Sigmoid colon (tissue), 4 donors: Measurements from ENCODE around the gene CCDC190.

Experiments used
- EP300 ChIP-seq, 4 donors: sonication (generic); formaldehyde crosslinking; IDR thresholded peaks; one replicate each; pipeline ENCODE4 v1.6.1; 2017; ENCODE audit warnings: antibody characterized with exemption in 4 of 4
- POLR2A ChIP-seq, 2 donors: fragments of 450-650 bp; IDR thresholded peaks; one replicate each; pipeline ENCODE4 v1.6.1; 2016; ENCODE audit warnings: antibody characterized with exemption in 2 of 2, mild to moderate bottlenecking in 2 of 2, moderate library complexity in 2 of 2
- POLR2AphosphoS5 ChIP-seq, 4 donors: sonication (generic); formaldehyde crosslinking; IDR thresholded peaks; one replicate each; pipeline ENCODE4 v1.6.1; 2017; ENCODE audit warnings: antibody characterized with exemption in 4 of 4
- TF ChIP-seq, protein P1 (sequence below), 4 experiments: fragments of 450-650 bp in 3 of 4; fragments of 200-600 bp in 1 of 4; IDR thresholded peaks; one replicate each; pipeline ENCODE4 v1.5.1; 2016 to 2019; ENCODE audit warnings: antibody characterized with exemption in 4 of 4, mild to moderate bottlenecking in 3 of 4, moderate library complexity in 2 of 4

- TF ChIP-seq, protein P1, sequence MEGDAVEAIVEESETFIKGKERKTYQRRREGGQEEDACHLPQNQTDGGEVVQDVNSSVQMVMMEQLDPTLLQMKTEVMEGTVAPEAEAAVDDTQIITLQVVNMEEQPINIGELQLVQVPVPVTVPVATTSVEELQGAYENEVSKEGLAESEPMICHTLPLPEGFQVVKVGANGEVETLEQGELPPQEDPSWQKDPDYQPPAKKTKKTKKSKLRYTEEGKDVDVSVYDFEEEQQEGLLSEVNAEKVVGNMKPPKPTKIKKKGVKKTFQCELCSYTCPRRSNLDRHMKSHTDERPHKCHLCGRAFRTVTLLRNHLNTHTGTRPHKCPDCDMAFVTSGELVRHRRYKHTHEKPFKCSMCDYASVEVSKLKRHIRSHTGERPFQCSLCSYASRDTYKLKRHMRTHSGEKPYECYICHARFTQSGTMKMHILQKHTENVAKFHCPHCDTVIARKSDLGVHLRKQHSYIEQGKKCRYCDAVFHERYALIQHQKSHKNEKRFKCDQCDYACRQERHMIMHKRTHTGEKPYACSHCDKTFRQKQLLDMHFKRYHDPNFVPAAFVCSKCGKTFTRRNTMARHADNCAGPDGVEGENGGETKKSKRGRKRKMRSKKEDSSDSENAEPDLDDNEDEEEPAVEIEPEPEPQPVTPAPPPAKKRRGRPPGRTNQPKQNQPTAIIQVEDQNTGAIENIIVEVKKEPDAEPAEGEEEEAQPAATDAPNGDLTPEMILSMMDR (IDR thresholded peaks at IDR 0.05), result no peak
- no peak for TF ChIP-seq EP300 (IDR thresholded peaks at IDR 0.05)
- no peak for TF ChIP-seq POLR2A (IDR thresholded peaks at IDR 0.05)
- no peak for TF ChIP-seq POLR2AphosphoS5 (IDR thresholded peaks at IDR 0.05)
Measured at GRCh38 chr1:162903246-162903645, 42.3 kb upstream of the CCDC190 start.
